SIG-M5 (cell line): ENCODE data around the gene CYYR1.
"Not testable (repeated sequence)": the region's sequence is repeated elsewhere in the genome, so short reads cannot be mapped to it uniquely, and the experiment has no call there.

Experiments used
- DNase-seq: peaks from one replicate; lab custom pipeline; 2025; lab: John Stamatoyannopoulos, UW

CYYR1 gene

GRCh38 chr21:26489781-26490180 is 83.3 kb downstream of the CYYR1 start:
- DNase-seq: no peak

DNA sequence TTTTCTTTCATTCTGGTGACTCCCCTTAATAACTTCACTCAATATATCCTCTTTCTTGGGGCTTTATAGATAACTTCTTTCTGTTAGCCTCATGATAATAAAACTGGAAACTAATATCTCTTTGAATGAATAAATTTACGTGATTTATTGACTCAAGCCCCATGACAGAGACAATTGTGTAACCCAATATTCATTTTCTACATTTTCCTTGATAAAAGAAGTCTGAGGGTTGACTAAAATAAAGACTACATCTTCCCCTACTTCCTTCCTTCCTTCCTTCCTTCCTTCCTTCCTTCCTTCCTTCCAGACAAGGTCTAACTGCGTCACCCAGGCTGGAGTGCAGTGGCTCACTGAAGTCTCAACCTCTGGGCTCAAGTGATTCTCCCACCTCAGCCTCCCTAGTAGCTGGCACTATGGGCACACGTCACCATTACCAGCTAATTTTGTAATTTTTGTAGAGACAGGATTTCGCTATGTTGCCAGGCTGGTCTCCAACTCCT is 85.1 kb downstream of the CYYR1 start:
- no peak for DNase-seq

DNA sequence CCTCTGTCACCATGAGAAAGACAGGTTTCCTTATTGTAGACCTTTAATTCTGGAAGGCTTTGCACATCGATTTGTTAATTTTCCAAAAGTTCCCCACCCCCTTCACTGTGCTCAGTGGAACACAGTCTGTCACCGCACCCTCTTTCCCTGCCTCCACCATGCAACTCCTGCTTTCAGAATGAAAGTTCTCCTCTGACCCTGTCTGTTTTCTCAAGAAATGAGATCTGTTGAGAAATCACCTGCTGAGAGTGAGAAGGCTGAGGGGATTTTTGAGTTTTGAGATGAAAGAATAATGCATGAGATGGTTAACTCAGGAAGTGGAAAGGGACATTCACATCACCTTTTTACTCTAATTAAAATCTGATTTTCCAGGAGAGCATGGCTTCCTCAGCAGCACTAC is 99.6 kb downstream of the CYYR1 start:
- no peak for DNase-seq

DNA sequence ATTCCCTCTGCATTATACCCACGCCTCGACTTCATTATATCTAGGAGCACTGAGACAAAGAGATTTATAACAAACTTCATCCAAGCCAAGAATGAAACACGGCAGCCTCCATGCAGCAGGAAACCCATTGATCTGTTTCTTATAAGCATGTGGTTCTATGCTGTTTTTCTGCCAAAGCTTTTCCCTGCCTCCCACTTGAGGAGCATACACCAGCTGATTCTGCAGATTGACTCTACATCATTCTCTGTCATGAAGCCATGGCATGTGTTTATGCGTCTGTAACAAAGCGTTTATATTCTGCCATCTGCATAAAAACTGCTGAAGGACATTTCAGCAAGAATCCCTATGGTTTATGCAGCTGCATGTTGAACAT is 102.0 kb downstream of the CYYR1 start:
- DNase-seq: no peak

DNA sequence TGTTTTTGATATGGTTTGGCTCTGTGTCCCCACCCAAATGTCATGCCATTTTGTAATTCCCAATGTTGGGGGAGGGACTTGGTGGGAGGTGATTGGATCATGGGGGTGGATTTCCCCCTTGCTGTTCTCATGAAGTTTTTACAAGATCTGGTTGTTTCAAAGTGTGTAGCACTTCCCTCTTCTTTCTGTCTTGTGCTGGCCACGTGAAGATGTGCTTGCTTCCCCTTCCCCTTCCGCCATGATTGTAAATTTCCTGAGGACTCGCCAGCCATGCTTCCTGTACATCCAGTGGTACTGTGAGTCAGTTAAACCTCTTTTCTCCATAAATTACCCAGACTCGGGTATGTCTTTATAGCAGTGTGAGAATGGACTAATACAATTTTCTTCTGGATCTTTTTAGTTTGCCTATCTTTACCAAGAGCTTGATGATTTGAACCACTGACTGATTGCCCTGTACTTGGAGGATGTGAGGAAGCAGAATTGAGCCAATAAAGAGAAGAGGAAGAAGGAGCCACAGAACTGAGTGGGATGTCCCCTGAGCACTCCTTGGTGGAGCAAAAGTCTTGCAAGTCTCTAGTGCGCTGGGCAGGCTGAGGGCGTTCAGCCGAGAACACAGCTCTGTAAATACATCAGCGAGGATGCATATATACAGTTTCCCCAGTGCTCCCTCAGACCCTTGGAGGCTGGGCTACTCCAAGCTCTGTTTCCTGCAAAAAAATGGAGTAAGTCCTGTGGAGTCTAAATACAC is 102.6 kb downstream of the CYYR1 start:
- DNase-seq: no peak

- DNase-seq: peak; percentile 63
Measured at GRCh38 chr21:26469789-26470188, 103.3 kb downstream of the CYYR1 start.

DNA sequence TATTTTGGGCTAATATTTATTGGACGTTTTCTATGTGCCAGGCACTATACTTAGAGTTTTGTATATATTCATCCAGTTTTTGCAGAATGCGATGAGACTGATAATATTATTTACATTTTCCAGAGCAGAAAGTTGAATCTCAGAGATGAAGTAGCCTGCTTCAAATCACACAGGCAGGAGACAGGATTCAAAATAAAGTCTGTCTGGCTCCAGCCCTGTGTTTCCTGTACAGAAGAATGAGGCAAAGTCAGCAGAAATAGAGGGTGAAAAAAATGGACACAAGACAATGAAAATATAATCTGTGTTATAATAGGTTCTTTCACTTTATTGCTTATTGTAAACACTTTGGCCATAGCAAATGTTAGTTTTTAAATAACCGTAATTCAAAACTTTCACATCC is 107.2 kb downstream of the CYYR1 start:
- no peak for DNase-seq

DNA sequence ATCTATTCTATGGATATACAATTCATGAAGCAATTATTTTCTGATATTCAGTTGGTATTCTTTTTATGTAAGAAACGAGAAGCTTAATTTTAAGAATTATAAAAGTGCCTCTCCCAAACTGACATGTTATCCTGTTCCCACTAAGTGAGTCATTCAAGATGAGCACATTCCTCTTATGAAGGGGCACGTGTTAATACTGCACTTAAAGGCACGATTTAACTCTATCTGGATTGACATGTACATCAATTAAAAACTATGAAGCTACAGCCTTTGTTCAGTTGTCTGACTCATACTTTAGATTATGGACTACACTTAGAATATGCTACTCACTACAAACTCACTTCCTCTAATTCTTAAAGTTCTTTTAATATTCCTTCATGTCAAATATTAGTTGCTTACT is 111.6 kb downstream of the CYYR1 start:
- DNase-seq: no peak

GRCh38 chr21:26460621-26461020 is 112.5 kb downstream of the CYYR1 start:
- DNase-seq: no peak

DNA sequence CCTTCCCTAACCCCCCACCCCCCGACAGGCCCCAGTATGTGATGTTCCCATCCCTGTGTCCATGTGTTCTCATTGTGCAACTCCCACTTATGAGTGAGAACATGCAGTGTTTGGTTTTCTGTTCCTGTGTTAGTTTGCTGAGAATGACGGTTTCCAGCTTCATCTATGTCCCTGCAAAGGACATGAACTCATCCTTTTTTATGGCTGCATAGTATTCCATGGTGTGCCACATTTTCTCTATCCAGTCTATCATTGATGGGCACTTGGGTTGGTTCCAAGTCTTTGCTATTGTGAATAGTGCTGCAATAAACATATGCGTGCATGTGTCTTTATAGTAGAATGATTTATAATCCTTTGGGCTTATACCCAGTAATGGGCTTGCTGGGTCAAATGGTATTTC is 114.2 kb downstream of the CYYR1 start:
- not testable (repeated sequence) for DNase-seq

GRCh38 chr21:26457817-26458216 is 115.3 kb downstream of the CYYR1 start:
- no peak for DNase-seq

DNA sequence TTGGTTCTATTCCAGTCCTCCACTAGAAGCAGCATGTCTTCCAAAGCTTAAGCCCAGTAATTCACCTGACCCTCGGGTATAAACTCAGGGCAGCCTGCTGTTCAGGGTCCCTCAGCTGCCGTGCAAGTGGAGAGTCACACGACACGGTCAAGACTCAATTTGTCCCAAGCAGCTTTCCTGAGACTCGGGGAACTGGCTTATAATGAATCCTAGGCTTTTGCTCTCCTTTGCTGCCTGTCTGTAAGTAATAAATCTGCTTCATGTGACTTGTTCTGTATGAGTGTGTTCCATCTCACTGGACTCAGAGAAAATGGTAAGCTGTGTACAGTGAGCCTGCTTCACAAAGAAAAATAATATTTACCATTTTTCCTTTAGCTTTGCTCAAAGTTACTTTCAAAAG is 119.8 kb downstream of the CYYR1 start:
- DNase-seq: no peak

DNA sequence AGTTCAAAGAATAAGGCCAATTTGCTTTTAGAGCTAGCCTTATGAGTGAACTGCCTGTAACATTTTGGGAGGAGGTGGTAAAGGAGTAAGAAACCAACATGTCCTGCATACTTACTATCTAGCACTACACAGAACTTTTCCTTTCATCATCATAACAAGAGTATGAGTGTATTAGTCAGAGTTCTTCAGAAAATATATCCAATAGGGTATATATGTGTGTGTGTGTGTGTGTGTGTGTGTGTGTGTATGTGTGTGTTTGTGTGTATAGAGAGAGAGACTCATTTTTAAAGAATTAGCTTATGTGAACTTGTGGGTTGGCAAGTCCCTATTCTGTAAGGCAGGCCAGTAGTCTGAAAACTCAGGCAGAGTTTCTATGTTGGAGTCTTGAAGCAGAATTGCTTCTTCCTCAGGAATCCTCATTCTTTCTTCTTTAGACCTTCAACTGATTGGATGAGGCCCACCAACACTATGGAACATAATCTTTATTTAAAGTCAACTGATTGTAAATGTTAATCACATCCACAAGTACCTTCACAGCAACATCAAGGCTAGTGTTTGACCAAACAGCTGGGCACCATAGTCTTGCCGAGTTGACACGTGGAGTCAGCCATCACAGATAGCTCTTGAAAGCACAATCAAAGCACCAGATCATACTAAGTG is 121.9 kb downstream of the CYYR1 start:
- DNase-seq: no peak

DNA sequence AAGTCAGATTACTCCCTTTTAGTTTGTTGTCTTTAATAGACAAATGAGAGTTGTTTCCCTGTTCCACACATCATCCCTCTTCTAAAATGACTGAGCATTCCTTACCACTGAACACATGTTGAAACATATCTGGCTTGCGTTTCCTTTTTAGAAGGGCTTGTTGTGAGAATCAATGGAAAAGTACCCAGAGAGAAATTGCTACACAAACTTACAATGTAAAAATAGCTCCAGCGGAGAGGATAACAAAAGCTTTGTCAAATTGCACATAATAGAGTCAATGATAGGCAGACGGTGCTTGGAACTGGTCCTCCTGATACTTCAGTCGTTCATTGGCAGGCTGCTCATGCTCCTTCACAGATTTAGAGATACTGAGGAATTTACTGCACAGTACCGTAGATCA is 123.9 kb downstream of the CYYR1 start:
- no peak for DNase-seq

DNA sequence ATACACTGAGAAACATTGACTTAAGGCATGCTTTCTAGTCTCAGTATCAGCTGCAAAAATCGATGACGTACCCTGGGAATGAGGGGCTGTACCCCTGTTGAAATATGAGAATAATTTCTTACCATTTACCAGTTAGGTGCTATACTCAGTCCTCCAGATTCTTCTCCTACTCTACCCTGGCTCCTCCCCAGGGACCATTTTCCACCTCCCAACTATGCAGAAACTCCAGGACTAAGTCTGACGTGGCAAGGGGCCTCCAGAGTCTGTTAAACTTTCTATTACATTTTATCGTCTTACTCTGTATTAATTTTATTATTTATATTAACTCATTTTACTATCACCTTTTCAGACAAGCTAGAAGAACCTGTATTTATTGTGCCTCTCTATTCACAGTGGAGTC is 124.3 kb downstream of the CYYR1 start:
- DNase-seq: no peak

DNA sequence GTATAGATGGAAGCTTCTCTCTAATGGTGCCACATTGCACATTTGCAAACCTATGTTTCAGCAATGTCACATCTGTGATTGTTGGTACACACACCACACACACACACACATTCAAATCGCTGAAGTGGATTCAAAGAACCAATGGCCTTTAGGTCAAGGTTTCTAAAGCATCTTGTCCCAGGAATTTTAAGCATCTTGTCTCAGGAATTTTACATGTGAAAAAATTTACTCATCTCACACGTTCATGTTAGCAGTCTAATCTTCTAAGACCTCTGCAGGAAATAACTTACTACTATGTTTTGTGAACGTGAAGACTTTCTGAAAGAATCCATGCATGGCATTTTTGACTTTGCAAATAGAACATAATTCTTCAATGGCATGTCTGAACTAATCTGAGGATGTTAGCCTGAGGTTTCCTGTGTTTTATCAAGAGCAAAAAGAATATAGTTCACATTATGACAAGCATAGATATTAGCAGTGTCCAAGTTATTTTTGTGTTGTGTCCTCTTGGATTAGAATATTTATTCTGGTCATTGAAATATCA is 125.1 kb downstream of the CYYR1 start:
- DNase-seq: no peak

DNA sequence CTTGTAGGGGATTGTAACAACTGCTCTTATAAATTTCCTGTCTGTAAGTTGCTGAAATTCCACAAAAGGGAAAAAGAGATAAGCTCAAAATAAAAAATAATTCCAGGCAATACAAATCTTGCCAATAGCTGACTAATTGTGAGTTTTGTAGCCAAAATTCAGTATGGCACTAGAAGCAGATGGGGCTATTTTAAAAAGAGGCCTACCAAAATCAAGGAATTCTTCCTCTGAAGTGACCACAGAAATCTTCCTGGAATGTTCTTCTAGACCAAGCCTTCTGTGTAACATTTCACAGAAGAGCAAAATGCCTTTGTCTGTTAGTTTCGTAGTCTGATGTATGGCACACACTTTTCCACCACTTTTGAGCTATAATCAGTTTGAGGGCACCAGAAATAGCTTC is 127.6 kb downstream of the CYYR1 start:
- no peak for DNase-seq

DNA sequence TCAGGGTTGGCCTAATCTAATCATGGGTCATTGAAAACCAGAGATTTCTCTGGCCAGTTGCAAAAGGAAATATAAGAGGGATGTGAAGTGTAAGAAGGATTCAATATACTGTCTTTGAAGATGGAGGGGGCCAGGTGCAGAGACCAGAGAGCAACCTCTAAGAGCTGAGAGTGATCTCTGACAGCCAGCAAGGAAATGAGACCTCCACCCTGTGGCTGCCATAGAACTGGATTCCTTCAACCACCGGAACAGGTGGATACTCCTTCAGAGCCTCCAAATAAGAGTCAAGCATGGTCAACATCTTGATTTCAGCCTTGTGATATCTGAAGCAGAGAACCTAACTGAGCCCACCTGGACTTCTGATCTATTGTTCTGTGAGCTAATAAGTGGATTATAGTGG is 128.4 kb downstream of the CYYR1 start:
- no peak for DNase-seq

- DNase-seq: no peak
Measured at GRCh38 chr21:26443867-26444266, 129.2 kb downstream of the CYYR1 start.

GRCh38 chr21:26443291-26443690 is 129.8 kb downstream of the CYYR1 start:
- DNase-seq: no peak

GRCh38 chr21:26441149-26441548 is 131.9 kb downstream of the CYYR1 start:
- no peak for DNase-seq

- DNase-seq: no peak
Measured at GRCh38 chr21:26438976-26439375, 134.1 kb downstream of the CYYR1 start.

GRCh38 chr21:26437326-26438009 is 135.6 kb downstream of the CYYR1 start:
- no peak for DNase-seq
